ENCODE results near the gene PPIL4.
A peak's percentile ranks its signal among the peaks of the same experiment; 100 is the strongest.

The PPIL4 gene

DNA sequence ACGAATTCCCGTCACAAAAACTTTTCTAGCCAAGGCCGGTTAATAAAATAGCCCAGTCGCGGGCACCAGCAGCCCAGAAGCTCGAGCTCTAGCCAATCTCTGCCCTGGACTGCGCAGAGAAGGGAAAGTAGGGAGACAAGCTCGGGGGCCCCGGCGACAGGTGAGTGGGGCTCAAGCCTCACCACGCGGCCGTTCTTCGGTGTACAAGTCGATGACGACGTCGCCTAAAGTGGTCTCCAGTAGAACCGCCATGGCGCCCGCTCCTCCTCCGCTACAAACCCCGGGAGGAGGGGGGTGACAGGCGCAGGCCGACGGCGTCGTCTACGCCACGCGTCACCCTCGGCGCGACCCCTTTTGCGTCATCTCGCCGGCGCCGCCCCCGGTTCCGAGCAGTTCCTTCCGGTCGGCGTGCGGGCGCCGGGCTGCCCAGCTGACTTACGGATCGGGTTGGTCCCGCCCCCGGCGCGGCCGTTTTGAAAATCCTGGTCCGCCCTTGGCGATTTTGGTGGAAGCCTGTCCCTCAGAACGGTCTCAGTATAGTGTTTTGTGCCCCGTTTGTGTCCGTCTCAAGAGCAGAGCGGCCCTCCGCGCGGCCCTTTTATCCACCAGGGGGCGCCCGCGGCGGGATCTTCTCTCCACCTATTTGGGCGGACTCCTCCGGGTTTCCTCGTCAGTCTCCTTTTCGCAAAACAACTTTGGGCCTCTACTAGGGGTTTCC lies at the start of gene PPIL4:
PPIL4 (minus strand) TSS at position 290 of the 718 bp plus-strand sequence; CDS start at position 252, 38 bp downstream.
- DNase-seq (ENCODE audit: low read depth), result peak; percentile 78

- no peak for DNase-seq (ENCODE audit: low read depth)
These were observed 47.6 kb upstream of the PPIL4 start for GRCh38 chr6:149593408-149593807.

- DNase-seq (ENCODE audit: low read depth), result no peak
These were observed 47.1 kb upstream of the PPIL4 start for GRCh38 chr6:149592983-149593382.

DNA sequence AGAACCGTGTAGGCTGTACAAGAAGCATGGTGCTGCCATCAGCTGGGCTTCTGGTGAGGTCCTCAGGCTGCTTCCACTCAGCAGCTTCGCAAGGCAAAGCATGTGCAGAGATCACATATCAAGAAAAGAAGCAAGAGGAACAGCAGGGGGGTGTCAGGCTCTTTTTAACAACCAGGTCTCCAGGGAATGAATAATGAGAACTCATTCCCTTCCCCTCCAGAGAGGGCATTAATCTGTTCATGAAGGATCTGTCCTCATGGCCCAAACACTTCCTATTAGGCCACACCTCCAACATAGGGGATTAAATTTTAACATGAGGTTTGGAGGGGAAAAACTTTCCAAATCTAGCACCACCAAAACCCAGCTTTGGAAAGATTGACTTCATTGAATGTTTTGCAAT lies 40.3 kb upstream of the PPIL4 start:
- DNase-seq (ENCODE audit: low read depth), result no peak

DNA sequence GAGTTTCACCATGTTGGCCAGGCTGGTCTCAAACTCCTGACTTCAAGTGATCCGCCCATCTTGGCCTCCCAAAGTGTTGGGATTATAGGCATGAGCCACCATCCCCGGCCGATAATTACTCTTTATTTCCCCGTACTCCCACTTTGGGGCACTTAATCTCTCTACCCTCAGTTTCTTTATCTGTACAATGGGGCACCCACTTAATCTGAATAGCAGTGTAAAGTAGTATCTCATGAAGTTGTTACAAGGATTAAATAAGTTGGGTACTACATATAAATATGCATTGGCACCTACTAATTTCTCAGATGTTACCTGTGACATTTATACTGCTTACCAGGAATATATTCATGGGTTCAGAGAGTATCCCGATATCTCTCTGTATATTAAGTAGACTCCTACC lies 35.5 kb upstream of the PPIL4 start:
- no peak for DNase-seq (ENCODE audit: low read depth)

DNA sequence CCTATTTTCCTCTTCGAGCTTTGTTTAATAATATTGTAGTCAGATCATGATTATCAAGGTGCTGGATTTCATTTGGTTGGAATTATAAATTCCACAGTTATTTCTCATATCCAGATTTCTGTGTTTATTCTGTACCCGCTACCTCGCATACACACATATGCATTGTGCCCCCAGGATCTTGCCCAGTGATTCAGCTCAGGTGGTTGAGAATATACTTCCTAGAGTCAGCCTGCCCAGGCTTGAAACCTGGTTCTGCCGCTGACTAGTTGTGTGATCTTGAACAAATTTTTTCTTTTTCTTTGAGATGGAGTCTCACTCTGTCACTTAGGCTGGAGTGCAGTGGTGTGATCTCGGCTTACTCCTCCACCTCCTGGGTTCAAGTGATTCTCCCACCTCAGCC lies 35.0 kb upstream of the PPIL4 start:
- no peak for DNase-seq (ENCODE audit: low read depth)

- no peak for DNase-seq (ENCODE audit: low read depth)
These were observed 22.2 kb upstream of the PPIL4 start for GRCh38 chr6:149567945-149568585.

GRCh38 chr6:149567194-149567586 lies 21.3 kb upstream of the PPIL4 start:
- no peak for DNase-seq (ENCODE audit: low read depth)

DNA sequence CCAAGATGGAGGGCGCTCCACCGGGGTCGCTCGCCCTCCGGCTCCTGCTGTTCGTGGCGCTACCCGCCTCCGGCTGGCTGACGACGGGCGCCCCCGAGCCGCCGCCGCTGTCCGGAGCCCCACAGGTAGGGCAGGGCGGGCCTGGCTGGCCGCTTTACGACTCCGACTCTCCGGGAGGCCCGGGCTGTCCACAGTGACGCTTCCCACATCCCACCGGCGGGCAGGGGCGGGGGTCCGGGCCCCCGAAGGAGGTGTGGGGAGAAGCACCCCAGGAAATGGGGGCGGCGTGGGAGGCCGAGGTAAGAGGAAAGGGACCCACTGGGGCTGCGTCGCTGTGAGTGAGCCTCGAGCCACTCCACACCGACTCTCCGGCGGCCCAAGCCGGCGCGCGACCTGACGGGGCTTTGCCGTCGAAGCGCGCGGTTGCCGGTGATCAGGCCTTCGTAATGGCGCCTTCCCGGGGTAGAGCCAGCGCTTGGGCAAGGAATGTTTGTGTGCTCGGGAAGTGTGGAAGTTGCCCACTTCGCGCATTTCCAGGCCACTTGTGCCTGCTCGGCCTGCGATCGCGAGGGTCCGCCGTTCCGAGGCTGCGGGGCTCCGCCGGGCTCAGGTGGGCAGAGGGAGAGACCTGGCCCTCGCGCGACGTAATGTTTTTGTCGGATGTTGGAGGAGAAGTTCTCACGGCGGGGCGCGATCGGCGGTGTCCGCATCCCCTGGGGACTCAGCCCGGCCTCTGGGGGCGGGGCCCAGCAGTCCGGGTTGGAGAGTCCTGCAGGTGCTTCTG lies 20.8 kb upstream of the PPIL4 start:
- no peak for DNase-seq (ENCODE audit: low read depth)

DNA sequence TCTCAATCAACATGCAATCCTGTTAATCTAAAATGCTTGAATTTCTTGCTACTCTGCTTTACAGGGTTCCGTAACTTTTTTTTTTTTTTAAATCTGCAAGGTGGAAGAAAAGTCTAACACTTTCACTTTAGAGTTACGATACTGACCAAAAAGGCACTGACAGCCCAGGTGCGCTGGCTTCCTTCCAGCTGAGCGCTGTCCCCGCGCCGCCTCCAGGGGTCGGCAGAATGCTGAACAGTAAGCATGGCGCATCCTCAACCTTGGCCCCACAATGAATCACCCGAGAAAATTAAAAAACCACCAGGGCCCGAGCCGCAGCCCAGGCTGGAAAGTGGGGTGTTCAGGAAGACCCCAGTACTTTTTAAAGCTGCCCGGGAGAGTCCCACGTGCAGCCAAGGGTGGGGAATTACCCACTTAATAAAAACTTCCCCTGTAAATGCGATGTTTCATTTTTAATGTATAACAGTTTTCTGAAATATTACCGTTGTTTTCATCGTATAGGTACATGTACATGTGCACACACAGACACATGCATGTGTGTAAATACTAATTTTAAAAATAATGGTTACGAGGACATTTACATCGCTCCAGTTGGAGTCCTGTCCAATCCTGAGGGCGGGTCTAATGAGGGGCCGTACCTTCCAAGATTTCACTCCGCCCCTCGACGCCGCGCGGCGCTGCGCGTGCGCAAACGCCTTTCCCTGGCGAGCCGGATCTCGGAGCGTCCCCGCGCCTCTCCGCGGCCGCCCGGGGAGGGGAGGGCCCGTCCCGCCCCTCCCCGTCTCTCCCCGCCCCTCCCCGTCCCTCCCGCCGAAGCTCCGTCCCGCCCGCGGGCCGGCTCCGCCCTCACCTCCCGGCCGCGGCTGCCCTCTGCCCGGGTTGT lies 19.9 kb upstream of the PPIL4 start, which contains the start of gene GINM1:
GINM1 (plus strand) TSS at position 849 of the 883 bp plus-strand sequence. CDS start 40 bp downstream, outside the sequence.
- DNase-seq (ENCODE audit: low read depth), result peak; percentile 75

- no peak for DNase-seq (ENCODE audit: low read depth)
These were observed 18.1 kb upstream of the PPIL4 start for GRCh38 chr6:149563928-149564325.

- no peak for DNase-seq (ENCODE audit: low read depth)
These were observed 17.5 kb upstream of the PPIL4 start for GRCh38 chr6:149563203-149563927.

- DNase-seq (ENCODE audit: low read depth), result no peak
These were observed 14.9 kb upstream of the PPIL4 start for GRCh38 chr6:149560736-149561135.

- DNase-seq (ENCODE audit: low read depth), result no peak
These were observed 13.5 kb upstream of the PPIL4 start for GRCh38 chr6:149559389-149559788.

DNA sequence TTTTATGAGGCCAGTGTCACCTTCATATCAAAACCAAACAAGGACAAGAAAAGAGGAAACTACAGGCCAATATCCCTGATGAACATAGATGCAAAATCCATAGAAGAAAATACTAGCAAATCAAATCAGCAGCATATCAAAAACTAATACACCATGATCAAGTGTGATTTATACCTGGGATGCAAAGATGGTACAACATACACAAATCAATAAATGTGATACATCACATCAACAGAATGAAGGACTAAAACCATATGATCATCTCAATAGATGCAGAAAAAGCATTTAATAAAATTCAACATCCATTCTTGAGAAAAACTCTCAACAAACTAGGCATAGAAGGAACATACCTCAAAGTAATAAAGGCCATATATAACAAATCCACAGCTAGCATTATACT lies 12.2 kb upstream of the PPIL4 start:
- DNase-seq (ENCODE audit: low read depth), result no peak

DNA sequence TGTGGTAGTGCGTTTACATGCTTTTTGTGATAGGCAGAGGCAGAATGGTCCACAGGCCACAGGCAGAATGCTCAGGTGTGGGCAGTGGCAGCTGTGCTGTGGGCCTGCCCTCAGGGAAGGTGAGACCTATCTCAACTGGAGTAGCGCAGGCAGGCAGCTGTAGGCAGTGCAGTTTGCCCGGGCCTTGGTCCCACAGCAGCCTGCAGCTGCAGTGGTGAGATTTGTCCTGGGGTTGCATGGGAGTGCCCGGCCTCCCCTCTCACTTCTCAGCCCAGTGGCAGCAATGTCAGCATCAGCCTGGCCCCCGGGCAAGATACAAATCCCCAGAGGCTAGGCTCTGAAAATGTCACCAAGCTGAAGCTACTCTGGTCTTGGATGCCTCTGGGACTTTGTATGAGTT lies 6.1 kb upstream of the PPIL4 start:
- DNase-seq (ENCODE audit: low read depth), result no peak

DNA sequence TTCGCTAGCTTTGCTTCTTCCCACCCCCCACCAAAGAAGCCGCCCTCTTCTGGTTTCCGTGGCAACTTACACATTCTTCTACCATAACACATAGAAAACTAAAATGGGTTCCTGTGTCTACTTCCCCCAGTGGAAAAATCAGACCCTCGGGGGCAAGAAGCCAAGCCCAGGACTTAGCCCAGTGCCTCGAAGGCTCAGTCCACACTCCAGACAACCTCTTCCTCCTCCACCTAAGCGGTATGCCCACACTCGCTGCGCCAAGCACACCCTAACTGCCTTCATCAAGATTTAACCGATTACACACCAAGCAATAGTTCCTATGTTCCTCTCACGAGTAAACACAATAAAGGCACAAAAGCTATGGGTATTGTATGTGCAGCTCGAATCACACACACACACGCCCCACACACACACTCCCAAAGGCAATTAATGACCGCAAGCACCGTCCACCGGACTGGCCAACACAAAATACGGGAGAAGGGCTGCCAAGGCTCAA lies 537 bp downstream of the PPIL4 start:
- DNase-seq (ENCODE audit: low read depth), result no peak

DNA sequence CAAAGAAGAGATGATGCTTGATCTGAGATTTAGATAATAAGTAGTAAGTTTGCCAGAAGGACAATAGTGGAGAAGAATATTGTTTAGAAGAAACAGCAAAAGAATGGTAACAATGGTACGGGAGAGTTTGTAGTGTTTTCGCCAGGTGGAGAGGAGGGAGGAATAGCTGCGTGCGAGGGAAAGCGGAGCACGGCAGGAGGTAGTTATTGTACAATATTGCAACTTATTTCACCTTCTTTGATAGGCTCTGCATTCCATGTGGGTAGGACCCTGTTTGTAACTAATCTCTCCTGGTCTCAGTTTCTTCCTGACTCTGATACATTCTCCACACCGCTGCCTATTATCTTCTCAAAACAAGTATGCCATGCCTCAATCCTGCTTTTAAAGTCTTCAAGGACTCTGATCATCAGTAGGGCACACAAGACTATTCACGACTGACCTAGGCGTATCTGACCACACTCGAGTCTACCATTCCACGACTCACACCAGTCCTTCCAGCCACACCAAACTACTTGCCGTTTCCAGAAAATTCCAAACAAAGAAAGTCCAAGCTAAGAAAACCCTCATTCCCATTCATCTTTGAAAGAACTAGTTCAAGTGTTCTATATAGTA lies 1.1 kb downstream of the PPIL4 start:
- no peak for DNase-seq (ENCODE audit: low read depth)

GRCh38 chr6:149541139-149541538 lies 4.7 kb downstream of the PPIL4 start:
- no peak for DNase-seq (ENCODE audit: low read depth)

GRCh38 chr6:149534742-149535141 lies 11.1 kb downstream of the PPIL4 start:
- DNase-seq (ENCODE audit: low read depth), result no peak

DNA sequence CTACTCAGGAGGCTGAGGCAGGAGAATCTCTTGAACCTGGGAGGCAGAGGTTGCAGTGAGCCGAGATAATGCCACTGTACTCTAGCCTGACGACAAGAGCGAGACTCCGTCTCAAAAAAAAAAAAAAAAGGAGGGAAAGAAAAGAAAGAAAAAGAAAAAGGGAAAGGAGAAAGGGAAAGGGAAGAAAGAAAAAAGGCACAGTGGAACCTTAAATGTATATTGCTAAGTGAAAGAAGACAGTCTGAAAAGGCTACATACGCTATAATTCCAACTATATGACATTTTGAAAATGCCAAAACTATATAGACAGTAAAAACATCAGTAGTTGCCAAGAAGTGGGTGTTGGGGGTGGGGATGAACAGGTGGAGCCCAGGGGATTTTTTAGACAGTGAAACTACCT lies 16.2 kb downstream of the PPIL4 start:
- no peak for DNase-seq (ENCODE audit: low read depth)
